NB4 (cell line): ENCODE results near the gene CCDC71.

Experiments
- DNase-seq: peaks from one replicate; pipeline ENCODE4 v3.0.0; 2010; ENCODE audit warnings: low read depth
- H3K4me3 ChIP-seq: one replicate; pipeline ENCODE4 v1.5.1; 2011; ENCODE audit warnings: mild to moderate bottlenecking, low read depth, low read length, moderate library complexity
- MYC ChIP-seq: IDR thresholded peaks from 2 replicates; pipeline ENCODE4 v1.6.1; 2011; ENCODE audit warnings: low read depth, low read length
- POLR2A ChIP-seq: IDR thresholded peaks from 2 replicates; pipeline ENCODE4 v1.6.1; 2011; ENCODE audit warnings: mild to moderate bottlenecking; ENCODE audit not compliant: insufficient read length; ENCODE audit errors: extremely low read depth
- TF ChIP-seq, protein P1 (sequence below): IDR thresholded peaks from 2 replicates; pipeline ENCODE4 v1.6.1; 2011; ENCODE audit warnings: low read depth, low read length
- TF ChIP-seq, protein P2 (sequence below): IDR thresholded peaks from one replicate; pipeline ENCODE4 v1.5.1; 2012; ENCODE audit warnings: low read depth, low read length

CCDC71 gene

DNA sequence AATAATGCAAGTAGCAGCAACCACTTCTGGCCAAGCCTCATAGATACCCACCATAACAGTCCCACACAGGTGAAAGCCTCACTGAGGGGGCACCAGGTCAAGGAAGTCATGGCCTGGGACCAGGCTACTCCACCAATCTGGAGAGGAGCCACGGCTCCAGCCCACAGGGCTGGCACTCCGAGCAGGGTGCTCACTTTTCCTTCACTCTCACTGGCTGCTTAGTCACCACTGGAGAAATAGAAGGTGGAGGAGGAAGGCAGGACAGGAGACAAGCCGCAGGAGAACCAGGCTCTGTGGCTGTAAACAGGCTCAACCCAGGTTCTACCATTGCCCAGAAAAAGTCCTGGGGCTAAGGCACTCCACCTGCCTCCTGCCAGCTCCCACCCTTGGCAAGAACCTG, 46.7 kb downstream of the CCDC71 start:
- TF ChIP-seq MYC (no peak), POLR2A (no peak)
- TF ChIP-seq, protein P1, sequence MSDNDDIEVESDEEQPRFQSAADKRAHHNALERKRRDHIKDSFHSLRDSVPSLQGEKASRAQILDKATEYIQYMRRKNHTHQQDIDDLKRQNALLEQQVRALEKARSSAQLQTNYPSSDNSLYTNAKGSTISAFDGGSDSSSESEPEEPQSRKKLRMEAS = no peak
- TF ChIP-seq, protein P2, sequence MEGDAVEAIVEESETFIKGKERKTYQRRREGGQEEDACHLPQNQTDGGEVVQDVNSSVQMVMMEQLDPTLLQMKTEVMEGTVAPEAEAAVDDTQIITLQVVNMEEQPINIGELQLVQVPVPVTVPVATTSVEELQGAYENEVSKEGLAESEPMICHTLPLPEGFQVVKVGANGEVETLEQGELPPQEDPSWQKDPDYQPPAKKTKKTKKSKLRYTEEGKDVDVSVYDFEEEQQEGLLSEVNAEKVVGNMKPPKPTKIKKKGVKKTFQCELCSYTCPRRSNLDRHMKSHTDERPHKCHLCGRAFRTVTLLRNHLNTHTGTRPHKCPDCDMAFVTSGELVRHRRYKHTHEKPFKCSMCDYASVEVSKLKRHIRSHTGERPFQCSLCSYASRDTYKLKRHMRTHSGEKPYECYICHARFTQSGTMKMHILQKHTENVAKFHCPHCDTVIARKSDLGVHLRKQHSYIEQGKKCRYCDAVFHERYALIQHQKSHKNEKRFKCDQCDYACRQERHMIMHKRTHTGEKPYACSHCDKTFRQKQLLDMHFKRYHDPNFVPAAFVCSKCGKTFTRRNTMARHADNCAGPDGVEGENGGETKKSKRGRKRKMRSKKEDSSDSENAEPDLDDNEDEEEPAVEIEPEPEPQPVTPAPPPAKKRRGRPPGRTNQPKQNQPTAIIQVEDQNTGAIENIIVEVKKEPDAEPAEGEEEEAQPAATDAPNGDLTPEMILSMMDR = no peak
- H3K4me3 ChIP-seq = peak overlapping the region; percentile 93
- no peak for DNase-seq

DNA sequence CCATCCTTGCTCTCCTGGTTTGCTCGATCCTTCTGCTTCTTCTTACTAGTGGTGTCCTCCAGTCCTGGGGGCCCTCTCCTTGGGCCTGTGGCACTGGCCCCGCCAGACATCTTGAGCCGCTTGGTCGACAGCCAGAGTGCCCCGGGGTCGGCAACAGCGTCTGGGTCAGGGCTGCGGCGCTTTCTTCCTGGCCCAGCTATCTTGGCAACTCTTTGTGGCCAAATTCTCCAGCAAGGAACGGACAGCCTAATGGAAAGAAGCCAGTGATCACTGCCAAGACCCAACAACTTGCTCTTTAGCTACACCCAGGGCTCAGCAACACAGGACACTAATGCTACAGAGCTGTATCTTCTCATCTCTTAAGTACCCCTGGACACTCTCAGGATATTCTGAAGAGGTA, 47.1 kb downstream of the CCDC71 start:
- TF ChIP-seq, protein P1 = no peak
- no peak for TF ChIP-seq POLR2A
- TF ChIP-seq MYC = no peak
- TF ChIP-seq, protein P2 = no peak
- no peak for DNase-seq
- peak overlapping the region; percentile 93 for H3K4me3 ChIP-seq
